Nephron (organoid): ENCODE data around the gene PRXL2A.

Experiments
- H3K27ac Mint-ChIP-seq, 3 experiments: 2 replicates each; pipeline ENCODE4 v1.8.0; 2020; ENCODE audit warnings: mixed read lengths in 3 of 3, mild to moderate bottlenecking in 2 of 3, moderate library complexity in 1 of 3
- H3K27me3 Mint-ChIP-seq: 2 replicates; pipeline ENCODE4 v1.8.0; 2021; ENCODE audit warnings: low read depth, mild to moderate bottlenecking, moderate library complexity, mixed read lengths
- H3K36me3 Mint-ChIP-seq: 2 replicates; pipeline ENCODE4 v1.8.0; 2020; ENCODE audit warnings: low read depth, mixed read lengths
- H3K4me1 Mint-ChIP-seq: 2 replicates; pipeline ENCODE4 v1.8.0; 2020; ENCODE audit warnings: mixed read lengths
- H3K4me3 Mint-ChIP-seq, 3 experiments: 2 replicates each; pipeline ENCODE4 v1.8.0; 2020; ENCODE audit warnings: mild to moderate bottlenecking in 3 of 3, mixed read lengths in 3 of 3, moderate library complexity in 2 of 3
- H3K9me3 Mint-ChIP-seq: 2 replicates; pipeline ENCODE4 v1.8.0; 2020; ENCODE audit warnings: mixed read lengths
- TF ChIP-seq, protein P1 (sequence below), 3 experiments: fragments of 200-600 bp; sonication (generic); IDR thresholded peaks; one replicate each; pipeline ENCODE4 v1.5.0; 2021; ENCODE audit warnings: antibody characterized with exemption in 3 of 3; ENCODE audit not compliant: unreplicated experiment in 3 of 3

The PRXL2A gene

DNA sequence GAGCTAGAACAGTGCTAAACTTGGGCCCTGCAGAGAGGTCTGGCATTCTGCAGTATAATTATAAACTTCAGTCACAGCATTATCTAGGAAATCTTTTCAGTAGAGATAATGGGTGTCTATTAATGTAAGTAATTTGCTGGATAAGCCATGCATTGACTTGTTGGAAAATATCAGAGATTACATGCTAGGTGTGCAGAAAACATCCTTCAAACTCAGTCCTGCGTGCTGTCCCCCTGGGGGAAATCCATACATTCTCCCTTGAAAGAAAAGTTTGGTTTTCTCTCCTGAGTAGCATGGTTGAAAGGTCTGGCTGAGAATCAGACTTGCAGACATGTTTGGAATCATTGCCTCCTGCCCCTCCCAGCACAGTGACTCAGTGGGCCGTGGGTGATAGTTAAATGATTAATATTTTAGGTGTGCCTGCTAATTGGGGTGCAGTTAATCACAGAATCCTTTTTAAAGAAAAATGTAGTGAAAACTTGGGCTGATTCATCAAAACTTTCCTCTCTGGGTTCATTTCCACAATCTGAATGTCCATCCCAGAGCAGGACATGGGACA is 13.9 kb upstream of the PRXL2A start:
- TF ChIP-seq, protein P1, sequence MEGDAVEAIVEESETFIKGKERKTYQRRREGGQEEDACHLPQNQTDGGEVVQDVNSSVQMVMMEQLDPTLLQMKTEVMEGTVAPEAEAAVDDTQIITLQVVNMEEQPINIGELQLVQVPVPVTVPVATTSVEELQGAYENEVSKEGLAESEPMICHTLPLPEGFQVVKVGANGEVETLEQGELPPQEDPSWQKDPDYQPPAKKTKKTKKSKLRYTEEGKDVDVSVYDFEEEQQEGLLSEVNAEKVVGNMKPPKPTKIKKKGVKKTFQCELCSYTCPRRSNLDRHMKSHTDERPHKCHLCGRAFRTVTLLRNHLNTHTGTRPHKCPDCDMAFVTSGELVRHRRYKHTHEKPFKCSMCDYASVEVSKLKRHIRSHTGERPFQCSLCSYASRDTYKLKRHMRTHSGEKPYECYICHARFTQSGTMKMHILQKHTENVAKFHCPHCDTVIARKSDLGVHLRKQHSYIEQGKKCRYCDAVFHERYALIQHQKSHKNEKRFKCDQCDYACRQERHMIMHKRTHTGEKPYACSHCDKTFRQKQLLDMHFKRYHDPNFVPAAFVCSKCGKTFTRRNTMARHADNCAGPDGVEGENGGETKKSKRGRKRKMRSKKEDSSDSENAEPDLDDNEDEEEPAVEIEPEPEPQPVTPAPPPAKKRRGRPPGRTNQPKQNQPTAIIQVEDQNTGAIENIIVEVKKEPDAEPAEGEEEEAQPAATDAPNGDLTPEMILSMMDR (IDR thresholded peaks at IDR 0.05; ENCODE audit: unreplicated experiment in 3 of 3), result no peak
- Mint-ChIP-seq H3K27ac (no peak overlapping the region), H3K4me3 (no peak overlapping the region), H3K36me3 (no peaks in the 10 kb centered on the region), H3K27me3 (peaks cover 3% of the 10 kb centered on the region), H3K9me3 (no peaks in the 10 kb centered on the region), H3K4me1 (no peaks in the 10 kb centered on the region)

- no peak overlapping the region for H3K27ac Mint-ChIP-seq
- no peaks in the 10 kb centered on the region for H3K27me3 Mint-ChIP-seq
- H3K4me1 Mint-ChIP-seq, result no peaks in the 10 kb centered on the region
- H3K36me3 Mint-ChIP-seq, result no peaks in the 10 kb centered on the region
- no peaks in the 10 kb centered on the region for H3K9me3 Mint-ChIP-seq
- no peak overlapping the region for H3K4me3 Mint-ChIP-seq
- TF ChIP-seq, protein P1 (IDR thresholded peaks at IDR 0.05; ENCODE audit: unreplicated experiment in 3 of 3), result no peak
These were observed 11.3 kb upstream of the PRXL2A start for GRCh38 chr10:80397014-80397413.

DNA sequence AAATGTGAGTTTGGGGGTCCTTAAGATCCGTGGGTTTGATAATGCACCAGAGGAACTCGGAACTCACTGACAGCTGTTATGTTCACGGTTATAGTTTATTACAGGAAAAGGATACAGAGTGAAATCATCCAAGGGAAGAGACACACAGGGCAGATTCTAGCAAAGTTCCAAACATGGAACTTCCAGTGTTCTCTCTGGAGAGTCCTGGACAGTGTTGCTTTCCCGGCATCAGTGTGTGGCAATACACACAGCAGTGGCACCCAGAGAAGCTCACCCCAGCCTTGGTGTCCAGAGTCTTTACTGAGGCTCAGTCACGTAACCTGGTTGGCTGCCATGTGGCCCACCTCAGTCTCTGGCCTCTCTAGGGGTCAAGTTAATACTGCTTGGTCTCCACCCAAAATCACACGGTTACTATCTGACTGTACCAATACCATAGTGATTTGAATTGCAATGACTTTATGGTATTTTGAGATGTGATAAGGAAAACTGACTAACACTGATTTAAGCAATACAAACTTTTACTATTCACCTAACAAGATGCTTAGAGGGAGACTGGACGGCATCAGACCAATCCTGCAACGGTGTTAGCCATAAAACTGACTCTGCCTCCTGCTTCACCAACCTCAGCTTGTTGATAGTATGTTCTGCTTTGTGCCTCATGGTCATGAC is 8.1 kb upstream of the PRXL2A start:
- H3K36me3 Mint-ChIP-seq, result no peaks in the 10 kb centered on the region
- TF ChIP-seq, protein P1 (IDR thresholded peaks at IDR 0.05; ENCODE audit: unreplicated experiment in 3 of 3), result no peak
- H3K27me3 Mint-ChIP-seq, result no peaks in the 10 kb centered on the region
- no peak overlapping the region for H3K4me3 Mint-ChIP-seq
- H3K27ac Mint-ChIP-seq, result no peak overlapping the region
- no peaks in the 10 kb centered on the region for H3K9me3 Mint-ChIP-seq
- peaks cover 2% of the 10 kb centered on the region for H3K4me1 Mint-ChIP-seq

DNA sequence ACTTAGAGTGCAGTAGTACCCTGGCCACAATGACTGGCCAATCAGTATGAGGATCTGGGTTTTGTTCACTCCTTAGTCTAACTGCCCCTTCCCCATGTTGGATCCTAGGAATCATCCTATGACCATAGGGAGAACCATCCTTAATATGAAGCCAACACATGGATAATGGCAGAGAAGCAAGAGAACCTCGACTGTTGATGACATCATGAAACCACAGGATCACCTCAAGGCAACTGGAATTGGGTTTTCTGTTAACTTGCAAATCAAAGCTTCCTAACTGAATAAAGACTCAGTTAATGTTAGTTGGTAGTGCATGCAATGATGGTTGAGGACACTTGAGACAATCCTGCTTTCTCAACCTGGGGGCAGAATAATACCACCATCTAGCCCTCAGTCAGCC is 3.3 kb upstream of the PRXL2A start:
- H3K27ac Mint-ChIP-seq, result peak overlapping the region; percentile 43 to 78 (median 73)
- H3K27me3 Mint-ChIP-seq, result no peaks in the 10 kb centered on the region
- TF ChIP-seq, protein P1 (IDR thresholded peaks at IDR 0.05; ENCODE audit: unreplicated experiment in 3 of 3), result no peak
- H3K9me3 Mint-ChIP-seq, result no peaks in the 10 kb centered on the region
- H3K4me1 Mint-ChIP-seq, result peaks cover 36% of the 10 kb centered on the region
- no peaks in the 10 kb centered on the region for H3K36me3 Mint-ChIP-seq
- no peak overlapping the region for H3K4me3 Mint-ChIP-seq

- Mint-ChIP-seq H3K27ac (peak overlapping the region; percentile 43 to 78 (median 73)), H3K27me3 (no peaks in the 10 kb centered on the region), H3K9me3 (no peaks in the 10 kb centered on the region), H3K4me3 (peak overlapping the region in 2 of 3 experiments; percentile 2 to 10), H3K36me3 (no peaks in the 10 kb centered on the region), H3K4me1 (peaks cover 42% of the 10 kb centered on the region)
- TF ChIP-seq, protein P1 (IDR thresholded peaks at IDR 0.05; ENCODE audit: unreplicated experiment in 3 of 3), result no peak
These were observed 2.7 kb upstream of the PRXL2A start for GRCh38 chr10:80405626-80406025.

DNA sequence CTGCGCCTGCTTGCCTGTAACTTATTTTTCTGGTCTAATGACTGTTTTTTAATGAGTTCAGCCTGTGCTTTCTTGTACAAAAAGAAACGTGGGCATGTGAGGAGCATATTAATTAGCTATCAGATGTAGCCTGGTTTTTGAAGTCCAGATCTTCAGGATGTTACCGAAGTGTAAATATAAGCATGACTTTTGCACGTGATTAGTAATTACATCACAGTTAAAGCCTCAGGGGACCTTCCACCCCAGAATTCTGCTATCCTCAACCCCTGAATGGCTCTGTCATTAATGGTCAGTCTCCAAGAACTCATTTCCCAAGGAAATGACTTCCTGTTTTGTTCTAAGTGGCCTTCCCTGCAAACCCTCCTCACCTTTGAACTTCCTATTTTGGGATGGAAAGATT is 2.1 kb upstream of the PRXL2A start:
- Mint-ChIP-seq H3K27me3 (no peaks in the 10 kb centered on the region), H3K4me1 (peaks cover 48% of the 10 kb centered on the region), H3K9me3 (no peaks in the 10 kb centered on the region), H3K36me3 (no peaks in the 10 kb centered on the region), H3K27ac (peak overlapping the region; percentile 43 to 78 (median 73)), H3K4me3 (peak overlapping the region in 2 of 3 experiments; percentile 11 to 14)
- TF ChIP-seq, protein P1 (IDR thresholded peaks at IDR 0.05; ENCODE audit: unreplicated experiment in 3 of 3), result no peak
